ENCODE measurements around the gene TANC1.

TANC1 gene

GRCh38 chr2:159118115-159118858, 149.8 kb downstream of the TANC1 start:
- peak; percentile 75 for DNase-seq (ENCODE audit: low spot score)

- DNase-seq (ENCODE audit: low spot score): no peak
These were observed 150.5 kb downstream of the TANC1 start for GRCh38 chr2:159118859-159119500.

- no peak for DNase-seq (ENCODE audit: low spot score)
These were observed 151.3 kb downstream of the TANC1 start for GRCh38 chr2:159119652-159120257.

GRCh38 chr2:159123786-159124185, 155.3 kb downstream of the TANC1 start:
- DNase-seq (ENCODE audit: low spot score): no peak

GRCh38 chr2:159124441-159124911, 156.0 kb downstream of the TANC1 start:
- peak; percentile 67 for DNase-seq (ENCODE audit: low spot score)

GRCh38 chr2:159124931-159125467, 156.6 kb downstream of the TANC1 start:
- peak; percentile 28 for DNase-seq (ENCODE audit: low spot score)

- DNase-seq (ENCODE audit: low spot score): no peak
These were observed 157.4 kb downstream of the TANC1 start for GRCh38 chr2:159125858-159126257.

GRCh38 chr2:159126432-159127022, 158.1 kb downstream of the TANC1 start:
- DNase-seq (ENCODE audit: low spot score): no peak

- DNase-seq (ENCODE audit: low spot score): no peak
These were observed 159.8 kb downstream of the TANC1 start for GRCh38 chr2:159128191-159128590.

GRCh38 chr2:159129269-159129668, 160.8 kb downstream of the TANC1 start:
- no peak for DNase-seq (ENCODE audit: low spot score)

- no peak for DNase-seq (ENCODE audit: low spot score)
These were observed 161.4 kb downstream of the TANC1 start for GRCh38 chr2:159129824-159130223.

GRCh38 chr2:159130302-159130701, 161.9 kb downstream of the TANC1 start:
- no peak for DNase-seq (ENCODE audit: low spot score)

GRCh38 chr2:159131267-159131913, 162.9 kb downstream of the TANC1 start:
- no peak for DNase-seq (ENCODE audit: low spot score)

- no peak for DNase-seq (ENCODE audit: low spot score)
These were observed 163.5 kb downstream of the TANC1 start for GRCh38 chr2:159131914-159132281.

- no peak for DNase-seq (ENCODE audit: low spot score)
These were observed 165.4 kb downstream of the TANC1 start for GRCh38 chr2:159133797-159134196.

- DNase-seq (ENCODE audit: low spot score): no peak
These were observed 166.5 kb downstream of the TANC1 start for GRCh38 chr2:159134979-159135378.

- DNase-seq (ENCODE audit: low spot score): no peak
These were observed 168.0 kb downstream of the TANC1 start for GRCh38 chr2:159136391-159136790.

GRCh38 chr2:159137511-159138241, 169.2 kb downstream of the TANC1 start:
- DNase-seq (ENCODE audit: low spot score): no peak

- DNase-seq (ENCODE audit: low spot score): no peak
These were observed 170.3 kb downstream of the TANC1 start for GRCh38 chr2:159138642-159139182.

GRCh38 chr2:159139216-159139933, 170.9 kb downstream of the TANC1 start:
- DNase-seq (ENCODE audit: low spot score): no peak
